H9 (cell line): Measurements from ENCODE around the gene GADD45GIP1. TPM values are rescaled to one million over a fixed set of nuclear protein-coding genes. Genes with fewer than 3 reads are reported as not detected.

ENCODE experiments used
- DNase-seq: peaks from one replicate; pipeline ENCODE4 v3.0.0-alpha.2; 2017
- H2AFZ ChIP-seq: one replicate; pipeline ENCODE4 v1.6.1; 2013; ENCODE audit warnings: mild to moderate bottlenecking, low read length, control low read depth, moderate library complexity
- H2AK5ac ChIP-seq: 2 replicates; pipeline ENCODE4 v1.6.1; 2013; ENCODE audit warnings: low read length, control low read depth, mixed read lengths; ENCODE audit not compliant: insufficient read length
- H2BK120ac ChIP-seq: one replicate; pipeline ENCODE4 v1.6.1; 2013; ENCODE audit warnings: low read depth, mild to moderate bottlenecking, low read length, control low read depth, inconsistent platforms; ENCODE audit not compliant: poor library complexity, severe bottlenecking
- H2BK12ac ChIP-seq: 2 replicates; pipeline ENCODE4 v1.6.1; 2013; ENCODE audit warnings: low read length, control low read depth, mixed read lengths, low read depth; ENCODE audit not compliant: insufficient read length
- H2BK15ac ChIP-seq: 2 replicates; pipeline ENCODE4 v1.6.1; 2013; ENCODE audit warnings: low read depth, low read length, control low read depth
- H2BK20ac ChIP-seq: one replicate; pipeline ENCODE4 v1.6.1; 2013; ENCODE audit warnings: low read depth, mild to moderate bottlenecking, low read length, control low read depth, inconsistent platforms; ENCODE audit not compliant: poor library complexity, severe bottlenecking
- H2BK5ac ChIP-seq: 2 replicates; pipeline ENCODE4 v1.6.1; 2013; ENCODE audit warnings: low read length, control low read depth, mixed read lengths; ENCODE audit not compliant: insufficient read length
- H3K14ac ChIP-seq: 2 replicates; pipeline ENCODE4 v1.6.1; 2013; ENCODE audit warnings: low read length, control low read depth; ENCODE audit not compliant: insufficient read depth
- H3K18ac ChIP-seq: 2 replicates; pipeline ENCODE4 v1.6.1; 2013; ENCODE audit warnings: low read depth, mild to moderate bottlenecking, mixed read lengths, low read length, control low read depth; ENCODE audit not compliant: insufficient read length
- H3K23ac ChIP-seq: 2 replicates; pipeline ENCODE4 v1.6.1; 2013; ENCODE audit warnings: low read length, control low read depth, mixed read lengths, low read depth; ENCODE audit not compliant: insufficient read length
- H3K23me2 ChIP-seq: 2 replicates; pipeline ENCODE4 v1.6.1; 2013; ENCODE audit warnings: low read depth, mild to moderate bottlenecking, mixed read lengths, low read length, control low read depth; ENCODE audit not compliant: insufficient read length, poor library complexity, severe bottlenecking
- H3K27ac ChIP-seq: 2 replicates; pipeline ENCODE4 v1.5.1; 2013; ENCODE audit warnings: low read length, control low read depth, mixed read lengths, low read depth; ENCODE audit not compliant: insufficient read length
- H3K27me3 ChIP-seq: 2 replicates; pipeline ENCODE4 v1.6.1; 2013; ENCODE audit warnings: low read length, control low read depth, inconsistent platforms; ENCODE audit not compliant: insufficient read depth
- H3K4ac ChIP-seq: 2 replicates; pipeline ENCODE4 v1.6.1; 2013; ENCODE audit warnings: low read depth, mild to moderate bottlenecking, control low read depth, inconsistent platforms, low read length, moderate library complexity
- H3K4me1 ChIP-seq: 2 replicates; pipeline ENCODE4 v1.6.1; 2013; ENCODE audit warnings: low read length, control low read depth, inconsistent platforms; ENCODE audit not compliant: insufficient read depth
- H3K4me2 ChIP-seq: 2 replicates; pipeline ENCODE4 v1.6.1; 2013; ENCODE audit warnings: low read length, control low read depth, mixed read lengths; ENCODE audit not compliant: insufficient read length, insufficient read depth
- H3K56ac ChIP-seq: 2 replicates; pipeline ENCODE4 v1.6.1; 2013; ENCODE audit warnings: low read depth, mild to moderate bottlenecking, mixed read lengths, low read length, control low read depth; ENCODE audit not compliant: insufficient read length
- H3K79me1 ChIP-seq: 2 replicates; pipeline ENCODE4 v1.6.1; 2013; ENCODE audit warnings: low read depth, mild to moderate bottlenecking, moderate library complexity, low read length, control low read depth, inconsistent platforms; ENCODE audit not compliant: insufficient read depth, poor library complexity, severe bottlenecking
- H3K79me2 ChIP-seq: 2 replicates; pipeline ENCODE4 v1.6.1; 2013; ENCODE audit warnings: low read length, control low read depth, inconsistent platforms; ENCODE audit not compliant: insufficient read depth
- H3K9ac ChIP-seq: 2 replicates; pipeline ENCODE4 v1.6.1; 2013; ENCODE audit warnings: low read length, control low read depth, mixed read lengths; ENCODE audit not compliant: insufficient read length; ENCODE audit errors: extremely low read depth
- H3K9me3 ChIP-seq: one replicate; pipeline ENCODE4 v1.6.1; 2013; ENCODE audit warnings: low read depth, low read length, inconsistent platforms; ENCODE audit not compliant: control insufficient read depth
- H3T11ph ChIP-seq: one replicate; pipeline ENCODE4 v1.6.1; 2013; ENCODE audit warnings: mild to moderate bottlenecking, low read length, control low read depth, inconsistent platforms
- H4K20me1 ChIP-seq: one replicate; pipeline ENCODE4 v1.6.1; 2013; ENCODE audit not compliant: control insufficient read depth, insufficient read length, insufficient read depth
- H4K5ac ChIP-seq: 2 replicates; pipeline ENCODE4 v1.6.1; 2013; ENCODE audit warnings: low read depth, mild to moderate bottlenecking, mixed read lengths, low read length, control low read depth; ENCODE audit not compliant: insufficient read length
- H4K8ac ChIP-seq: replicated peaks from 2 replicates; pipeline ENCODE4 v1.6.1; 2013; ENCODE audit warnings: low read length, control low read depth, mixed read lengths, low read depth; ENCODE audit not compliant: insufficient read length
- H4K91ac ChIP-seq: 2 replicates; pipeline ENCODE4 v1.6.1; 2013; ENCODE audit warnings: low read depth, mild to moderate bottlenecking, moderate library complexity, mixed read lengths, low read length, control low read depth; ENCODE audit not compliant: insufficient read length
- H3K27ac Mint-ChIP-seq, 3 experiments: 2 replicates in 2 of 3; 3 replicates in 1 of 3; pipeline ENCODE4 v1.8.0; 2020 to 2021; ENCODE audit warnings: mixed read lengths in 3 of 3, mild to moderate bottlenecking in 1 of 3, moderate library complexity in 1 of 3
- H3K27me3 Mint-ChIP-seq: 2 replicates; pipeline ENCODE4 v1.8.0; 2021; ENCODE audit warnings: low read depth, mild to moderate bottlenecking, moderate library complexity, mixed read lengths
- H3K36me3 Mint-ChIP-seq, 3 experiments: 2 replicates in 2 of 3; 3 replicates in 1 of 3; pipeline ENCODE4 v1.8.0; 2020 to 2021; ENCODE audit warnings: low read depth in 3 of 3, mixed read lengths in 3 of 3; ENCODE audit not compliant: insufficient read depth in 1 of 3
- H3K4me1 Mint-ChIP-seq, 2 experiments: 2 replicates each; pipeline ENCODE4 v1.8.0; 2020; ENCODE audit warnings: mixed read lengths in 2 of 2
- H3K4me3 Mint-ChIP-seq, 2 experiments: 2 replicates in 1 of 2; 3 replicates in 1 of 2; pipeline ENCODE4 v1.8.0; 2020 to 2021; ENCODE audit warnings: mild to moderate bottlenecking in 2 of 2, mixed read lengths in 2 of 2, moderate library complexity in 1 of 2
- H3K9me3 Mint-ChIP-seq, 2 experiments: 2 replicates in 1 of 2; 3 replicates in 1 of 2; pipeline ENCODE4 v1.8.0; 2020; ENCODE audit warnings: mild to moderate bottlenecking in 2 of 2, mixed read lengths in 2 of 2, moderate library complexity in 1 of 2
- CTCF ChIP-seq: fragments of 200-600 bp; sonication (generic); conservative IDR thresholded peaks from 3 replicates; pipeline ENCODE4 v1.8.0; 2021; ENCODE audit warnings: antibody characterized with exemption, mild to moderate bottlenecking
- WGBS: extraction: QIAGEN DNeasy Blood & Tissue Kit; methylation state at CpG from one replicate; pipeline ENCODE4 v1.1.7; 2013; ENCODE audit warnings: missing lambda C conversion rate, low lambda C conversion rate, mixed read lengths; ENCODE audit not compliant: insufficient read length; ENCODE audit errors: extremely low coverage; 5-methylcytosine and 5-hydroxymethylcytosine counted together
- total RNA-seq: library from RNA; stranded (reverse); gene quantifications from 2 replicates; pipeline ENCODE4 v1.2.1, GENCODE V29; 2021

The GADD45GIP1 gene
- total RNA-seq, 1 experiment from 2014 or later = 44.5 TPM

GRCh38 chr19:13001502-13002165, 44.6 kb upstream of the GADD45GIP1 start:
- TF ChIP-seq CTCF = no peak
- Histone ChIP-seq H4K8ac (no peak overlapping the region), H3K4me2 (no peak overlapping the region), H3K79me1 (no peaks in the 10 kb centered on the region), H2BK15ac (no peak overlapping the region), H3K27ac (no peak overlapping the region), H3K9ac (no peak overlapping the region), H3K9me3 (no peaks in the 10 kb centered on the region), H2BK5ac (no peak overlapping the region), H3K14ac (no peak overlapping the region), H3K56ac (no peak overlapping the region), H2BK120ac (no peak overlapping the region), H4K91ac (no peak overlapping the region), H2BK12ac (no peak overlapping the region), H2AK5ac (no peak overlapping the region), H3K4ac (no peak overlapping the region), H3K4me1 (no peaks in the 10 kb centered on the region), H2AFZ (no peak overlapping the region), H3T11ph (no peak overlapping the region), H4K20me1 (peaks cover 2% of the 10 kb centered on the region), H3K23me2 (no peaks in the 10 kb centered on the region), H3K27me3 (peaks cover 36% of the 10 kb centered on the region), H3K18ac (no peak overlapping the region), H3K23ac (no peak overlapping the region), H2BK20ac (no peak overlapping the region), H4K5ac (no peak overlapping the region), H3K79me2 (no peaks in the 10 kb centered on the region)
- Mint-ChIP-seq H3K4me1 (no peaks in the 10 kb centered on the region), H3K27me3 (peaks cover 97% of the 10 kb centered on the region), H3K9me3 (no peaks in the 10 kb centered on the region), H3K36me3 (no peaks in the 10 kb centered on the region), H3K27ac (no peak overlapping the region; a peak in 1 of 7 replicates), H3K4me3 (no peak overlapping the region)
- no CpG with 5 or more reads among the region's 41 CpGs for WGBS
- DNase-seq = no peak
